ENCODE data around the gene C12orf60.

Gene C12orf60

GRCh38 chr12:14858513-14858912, 55.0 kb downstream of the C12orf60 start:
- TF ChIP-seq CTCF (IDR thresholded peaks at IDR 0.05; ENCODE audit: insufficient read depth, low read length, missing control alignments) = no peak
- ChIA-PET POLR2A (no interaction called here), CTCF (no interaction called here)
- no peak for DNase-seq (ENCODE audit: low read depth, low spot score)
- no peak overlapping the region for H3K4me3 ChIP-seq (ENCODE audit: low read depth, low read length)

- ChIA-PET POLR2A (no interaction called here), CTCF (no interaction called here)
- no peak for DNase-seq (ENCODE audit: low read depth, low spot score)
- no peak overlapping the region for H3K4me3 ChIP-seq (ENCODE audit: low read depth, low read length)
- TF ChIP-seq CTCF (IDR thresholded peaks at IDR 0.05; ENCODE audit: insufficient read depth, low read length, missing control alignments) = no peak
These were observed 57.0 kb downstream of the C12orf60 start for GRCh38 chr12:14860490-14860889.

- no peak for DNase-seq (ENCODE audit: low read depth, low spot score)
- POLR2A ChIA-PET = interaction anchor here (1.0 kb wide), 1 partner anchor 66 kb away, joined by 3 read pairs; the partner anchor contains the start of genes C12orf60 and WBP11
- TF ChIP-seq CTCF (IDR thresholded peaks at IDR 0.05; ENCODE audit: insufficient read depth, low read length, missing control alignments) = no peak
- no peak overlapping the region for H3K4me3 ChIP-seq (ENCODE audit: low read depth, low read length)
- CTCF ChIA-PET = no interaction called here
These were observed 65.5 kb downstream of the C12orf60 start for GRCh38 chr12:14868916-14869506.

GRCh38 chr12:14871247-14871646, 67.8 kb downstream of the C12orf60 start:
- TF ChIP-seq CTCF (IDR thresholded peaks at IDR 0.05; ENCODE audit: insufficient read depth, low read length, missing control alignments) = no peak
- H3K4me3 ChIP-seq (ENCODE audit: low read depth, low read length) = no peak overlapping the region
- POLR2A ChIA-PET = no interaction called here
- CTCF ChIA-PET = interaction anchor here (1.3 kb wide), 1 partner anchor 13 kb away, joined by 3 read pairs; no protein-coding TSS in a partner anchor
- DNase-seq (ENCODE audit: low read depth, low spot score) = no peak

- DNase-seq (ENCODE audit: low read depth, low spot score) = no peak
- POLR2A ChIA-PET = no interaction called here
- no peak overlapping the region for H3K4me3 ChIP-seq (ENCODE audit: low read depth, low read length)
- TF ChIP-seq CTCF (IDR thresholded peaks at IDR 0.05; ENCODE audit: insufficient read depth, low read length, missing control alignments) = no peak
- CTCF ChIA-PET = no interaction called here
These were observed 68.4 kb downstream of the C12orf60 start for GRCh38 chr12:14871886-14872285.

GRCh38 chr12:14873440-14874185, 70.1 kb downstream of the C12orf60 start:
- CTCF ChIA-PET = interaction anchor here (1.3 to 1.4 kb wide), 2 partner anchors 27 to 29 kb away, joined by 3 read pairs; no protein-coding TSS in a partner anchor
- no peak overlapping the region for H3K4me3 ChIP-seq (ENCODE audit: low read depth, low read length)
- DNase-seq (ENCODE audit: low read depth, low spot score) = no peak
- POLR2A ChIA-PET = no interaction called here
- no peak for TF ChIP-seq CTCF (IDR thresholded peaks at IDR 0.05; ENCODE audit: insufficient read depth, low read length, missing control alignments)
